ENCODE measurements around the gene TNRC6B. TPM values are rescaled to one million over a fixed set of nuclear protein-coding genes. Genes with fewer than 3 reads are reported as not detected.

Gene TNRC6B
- total RNA-seq, 4 donors from 2014 or later, result 41.8 to 50.9 (median 47.8) TPM

GRCh38 chr22:40238425-40239344 is 61.0 kb downstream of the TNRC6B start:
- H3K9me3 ChIP-seq, result no peaks in the 10 kb centered on the region
- peaks cover 0 to 5% (median 0%) of the 10 kb centered on the region in 3 donors for H3K36me3 ChIP-seq
- TF ChIP-seq CTCF (IDR thresholded peaks at IDR 0.05), result no peak
- peak in 1 of 2 donors; percentile 30 for TF ChIP-seq EP300 (IDR thresholded peaks at IDR 0.05)
- TF ChIP-seq POLR2A (IDR thresholded peaks at IDR 0.05), result no peak
- no peaks in the 10 kb centered on the region for H3K27me3 ChIP-seq
- H3K4me1 ChIP-seq, result peaks cover 0 to 71% (median 14%) of the 10 kb centered on the region in 4 donors
- peak overlapping the region in 2 of 4 donors; percentile 65 to 74 for H3K27ac ChIP-seq
- 46 to 48% methylated on average over 16 of the region's 16 CpGs for WGBS, 2 donors
- H3K4me3 ChIP-seq, result no peak overlapping the region
- DNase-seq (ENCODE audit: low spot score in 2 of 2), result no peak

GRCh38 chr22:40239345-40239683 is 61.6 kb downstream of the TNRC6B start:
- Histone ChIP-seq H3K9me3 (no peaks in the 10 kb centered on the region), H3K4me3 (no peak overlapping the region), H3K27me3 (no peaks in the 10 kb centered on the region), H3K27ac (peak overlapping the region in 2 of 4 donors; percentile 65 to 74), H3K4me1 (peaks cover 0 to 77% (median 14%) of the 10 kb centered on the region in 4 donors), H3K36me3 (peaks cover 0 to 5% (median 0%) of the 10 kb centered on the region in 3 donors)
- 83 to 92% methylated on average over 4 of the region's 4 CpGs for WGBS, 2 donors
- no peak for DNase-seq (ENCODE audit: low spot score in 2 of 2)
- TF ChIP-seq CTCF (IDR thresholded peaks at IDR 0.05) (no peak), EP300 (IDR thresholded peaks at IDR 0.05) (no peak), POLR2A (IDR thresholded peaks at IDR 0.05) (no peak)

GRCh38 chr22:40240160-40240559 is 62.4 kb downstream of the TNRC6B start:
- WGBS, 2 donors, result 80 to 87% methylated on average over 3 of the region's 3 CpGs
- no peaks in the 10 kb centered on the region for H3K9me3 ChIP-seq
- H3K27ac ChIP-seq, result no peak overlapping the region
- no peaks in the 10 kb centered on the region for H3K27me3 ChIP-seq
- peaks cover 0 to 5% (median 0%) of the 10 kb centered on the region in 3 donors for H3K36me3 ChIP-seq
- peaks cover 0 to 71% (median 14%) of the 10 kb centered on the region in 4 donors for H3K4me1 ChIP-seq
- no peak for DNase-seq (ENCODE audit: low spot score in 2 of 2)
- TF ChIP-seq POLR2A (IDR thresholded peaks at IDR 0.05) (no peak), CTCF (IDR thresholded peaks at IDR 0.05) (no peak), EP300 (IDR thresholded peaks at IDR 0.05) (no peak)
- H3K4me3 ChIP-seq, result no peak overlapping the region

- DNase-seq (ENCODE audit: low spot score in 2 of 2), result no peak
- no peak overlapping the region for H3K4me3 ChIP-seq
- no peaks in the 10 kb centered on the region for H3K9me3 ChIP-seq
- H3K4me1 ChIP-seq, result peaks cover 0 to 65% (median 14%) of the 10 kb centered on the region in 4 donors
- no peaks in the 10 kb centered on the region for H3K27me3 ChIP-seq
- no peak for TF ChIP-seq POLR2A (IDR thresholded peaks at IDR 0.05)
- no peak for TF ChIP-seq EP300 (IDR thresholded peaks at IDR 0.05)
- TF ChIP-seq CTCF (IDR thresholded peaks at IDR 0.05), result no peak
- H3K36me3 ChIP-seq, result peaks cover 0 to 6% (median 0%) of the 10 kb centered on the region in 3 donors
- no peak overlapping the region for H3K27ac ChIP-seq
These were observed 63.0 kb downstream of the TNRC6B start for GRCh38 chr22:40240686-40241085.

- WGBS, 2 donors, result 86 to 89% methylated on average over 3 of the region's 3 CpGs
- no peak overlapping the region for H3K27ac ChIP-seq
- DNase-seq (ENCODE audit: low spot score in 2 of 2), result no peak
These were observed 63.6 kb downstream of the TNRC6B start for GRCh38 chr22:40241200-40241763.

More at GRCh38 chr22:40241200-40241763, 63.6 kb downstream of the TNRC6B start:
- Histone ChIP-seq H3K36me3 (peaks cover 0 to 12% (median 0%) of the 10 kb centered on the region in 3 donors), H3K27me3 (no peaks in the 10 kb centered on the region), H3K9me3 (no peaks in the 10 kb centered on the region), H3K4me1 (peaks cover 0 to 59% (median 14%) of the 10 kb centered on the region in 4 donors), H3K4me3 (no peak overlapping the region)
- no peak for TF ChIP-seq EP300 (IDR thresholded peaks at IDR 0.05)
- no peak for TF ChIP-seq CTCF (IDR thresholded peaks at IDR 0.05)
- TF ChIP-seq POLR2A (IDR thresholded peaks at IDR 0.05), result no peak

Data from tibial nerve (tissue), 4 donors.